KBM-7 (cell line): ENCODE data around the gene RAB4A.

Experiments
- DNase-seq: peaks from one replicate; pipeline ENCODE4 v3.0.0-alpha.2; 2015
- in situ Hi-C: fragments of 300-500 bp; cut with MboI; formaldehyde crosslinking; loops from 2 replicates; pipeline ENCODE4 v1.14.3; 2020; ENCODE audit warnings: low sequenced_read_pairs, low pct_unique_long_range_greater_than_20kb, mixed read lengths

Gene RAB4A

DNA sequence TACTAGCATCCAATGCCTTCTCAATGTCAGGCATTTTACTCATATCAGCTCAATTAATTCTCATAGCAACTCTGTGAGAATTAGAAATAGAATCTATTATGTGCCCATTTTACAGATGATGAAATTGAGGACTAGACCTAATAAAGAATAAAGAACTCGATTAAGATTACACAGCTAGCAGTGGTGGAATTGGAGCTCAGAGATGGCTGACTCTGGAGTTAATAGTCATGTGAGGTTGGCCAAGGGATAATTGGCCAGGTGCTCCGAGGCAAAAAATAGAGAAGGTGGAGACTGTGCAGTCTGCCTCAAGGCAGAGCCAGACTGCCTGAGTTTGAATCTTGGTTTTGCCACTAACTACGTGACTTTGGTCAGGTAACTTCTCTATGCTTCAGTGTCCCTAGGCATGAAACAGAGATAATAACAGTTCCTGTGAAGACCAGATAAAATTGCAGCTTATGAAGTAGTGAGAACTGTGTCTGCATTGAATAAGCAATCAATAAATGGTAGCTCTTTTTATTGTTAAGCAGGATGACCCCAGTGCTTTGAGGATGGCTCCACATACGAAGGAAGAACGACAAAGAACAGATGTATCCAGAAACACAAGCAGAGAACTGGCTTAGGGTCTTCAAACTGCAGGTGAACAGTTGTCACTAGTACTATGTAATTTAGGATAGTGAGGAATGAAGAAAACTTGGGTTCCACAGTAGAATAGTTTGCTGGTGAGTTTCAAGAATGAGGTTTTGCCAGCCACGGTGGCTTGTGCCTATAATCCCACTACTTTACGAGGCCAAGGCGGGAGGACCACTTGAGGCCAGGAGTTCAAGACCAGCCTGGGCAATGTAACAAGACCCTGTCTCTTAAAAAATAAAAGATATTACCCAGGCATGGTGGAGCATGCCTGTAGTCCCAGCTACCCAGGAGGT is 78.8 kb downstream of the RAB4A start:
- in situ Hi-C loops: no loop called here

DNA sequence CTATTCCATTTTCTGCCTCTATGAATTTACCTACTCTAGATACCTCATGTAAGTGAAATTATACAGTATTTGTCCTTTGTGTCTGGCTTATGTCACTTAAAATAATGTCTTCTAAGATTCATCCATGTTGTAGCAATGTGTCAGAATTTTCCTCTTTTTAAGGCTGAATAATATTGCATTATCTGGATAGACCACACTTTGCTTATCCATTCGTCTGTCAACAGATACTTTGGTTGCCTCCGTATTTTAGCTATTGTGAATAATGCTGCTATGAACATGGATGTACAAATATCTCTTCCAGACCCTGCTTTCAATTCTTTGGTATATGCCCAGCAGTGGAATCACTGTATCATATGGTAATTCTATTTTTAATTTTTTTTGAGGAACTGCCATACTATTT is 82.1 kb downstream of the RAB4A start:
- DNase-seq: no peak
- in situ Hi-C loops: no loop called here

More for the DNA sequence above, 78.8 kb downstream of the RAB4A start:
- no peak for DNase-seq

DNA sequence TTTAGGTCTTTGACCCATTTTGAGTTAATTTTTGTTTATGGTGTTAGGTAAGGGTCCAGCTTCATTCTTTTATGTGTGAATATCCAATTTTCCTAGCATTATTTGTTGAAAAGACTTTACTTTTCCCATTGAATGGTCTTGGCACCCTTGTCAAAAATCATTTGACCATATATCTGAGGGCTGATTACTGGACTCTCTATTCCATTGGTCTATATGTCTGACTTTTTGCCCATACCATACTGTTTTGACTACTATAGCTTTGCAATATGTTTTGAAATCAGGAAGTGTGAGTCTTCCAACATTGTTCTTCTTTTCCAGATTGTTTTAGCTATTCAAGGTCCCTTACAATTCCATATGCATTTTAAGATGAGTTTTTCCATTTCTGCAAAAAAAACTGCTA is 83.3 kb downstream of the RAB4A start:
- DNase-seq: no peak
- in situ Hi-C loops: no loop called here
